ENCODE measurements around the gene DAD1.
A peak's percentile ranks its signal among the peaks of the same experiment; 100 is the strongest.

Gene DAD1

GRCh38 chr14:22532345-22533056 is 56.5 kb downstream of the DAD1 start:
- H3K27me3 ChIP-seq (ENCODE audit: low read depth, low read length): no peaks in the 10 kb centered on the region
- peak overlapping the region; percentile 43; the same call in 1 of the 2 replicates for H3K4me3 ChIP-seq (ENCODE audit: low read length)
- H4K20me1 ChIP-seq (ENCODE audit: insufficient read depth, low read length): no peaks in the 10 kb centered on the region
- peak overlapping the region; percentile 72 for H3K4me2 ChIP-seq (ENCODE audit: low read length)
- peaks cover 4% of the 10 kb centered on the region for H3K36me3 ChIP-seq (replicated peaks; ENCODE audit: low read depth, low read length)
- peaks cover 5% of the 10 kb centered on the region; the same call in 1 of the 2 replicates for H3K9me3 ChIP-seq (ENCODE audit: insufficient read depth, low read length)
- H3K27ac ChIP-seq (ENCODE audit: low read length): peak overlapping the region; percentile 86
- H3K9ac ChIP-seq (ENCODE audit: low read length): peak overlapping the region; percentile 55
- no peak for TF ChIP-seq EZH2phosphoT487 (IDR thresholded peaks at IDR 0.05; ENCODE audit: low read depth)
- no peak for TF ChIP-seq CTCF (IDR thresholded peaks at IDR 0.05; ENCODE audit: low read depth, low read length)
- H3K4me1 ChIP-seq (ENCODE audit: low read length): peaks cover 76% of the 10 kb centered on the region
- 0 out of 2 replicates have a peak overlapping the region, but pooled peaks have one; percentile 8 for H2AFZ ChIP-seq (ENCODE audit: low read depth, low read length)
- H3K79me2 ChIP-seq (ENCODE audit: low read length): no peaks in the 10 kb centered on the region

GRCh38 chr14:22531451-22532344 is 57.3 kb downstream of the DAD1 start:
- H3K27ac ChIP-seq (ENCODE audit: low read length): peak overlapping the region; percentile 86
- no peaks in the 10 kb centered on the region for H3K9me3 ChIP-seq (ENCODE audit: insufficient read depth, low read length)
- H2AFZ ChIP-seq (ENCODE audit: low read depth, low read length): peak overlapping the region; percentile 60
- H3K4me3 ChIP-seq (ENCODE audit: low read length): peak overlapping the region; percentile 43
- peak overlapping the region; percentile 55 for H3K9ac ChIP-seq (ENCODE audit: low read length)
- no peaks in the 10 kb centered on the region for H3K36me3 ChIP-seq (replicated peaks; ENCODE audit: low read depth, low read length)
- no peaks in the 10 kb centered on the region for H3K27me3 ChIP-seq (ENCODE audit: low read depth, low read length)
- no peaks in the 10 kb centered on the region for H4K20me1 ChIP-seq (ENCODE audit: insufficient read depth, low read length)
- peak overlapping the region; percentile 72 for H3K4me2 ChIP-seq (ENCODE audit: low read length)
- no peak for TF ChIP-seq EZH2phosphoT487 (IDR thresholded peaks at IDR 0.05; ENCODE audit: low read depth)
- TF ChIP-seq CTCF (IDR thresholded peaks at IDR 0.05; ENCODE audit: low read depth, low read length): no peak
- peaks cover 68% of the 10 kb centered on the region for H3K4me1 ChIP-seq (ENCODE audit: low read length)
- no peaks in the 10 kb centered on the region for H3K79me2 ChIP-seq (ENCODE audit: low read length)

GRCh38 chr14:22530127-22530526 is 58.9 kb downstream of the DAD1 start:
- Histone ChIP-seq H3K27ac (ENCODE audit: low read length) (no peak overlapping the region), H3K4me3 (ENCODE audit: low read length) (no peak overlapping the region), H3K27me3 (ENCODE audit: low read depth, low read length) (no peaks in the 10 kb centered on the region), H3K36me3 (replicated peaks; ENCODE audit: low read depth, low read length) (no peaks in the 10 kb centered on the region), H3K4me2 (ENCODE audit: low read length) (no peak overlapping the region), H3K9ac (ENCODE audit: low read length) (no peak overlapping the region), H3K4me1 (ENCODE audit: low read length) (peaks cover 52% of the 10 kb centered on the region), H4K20me1 (ENCODE audit: insufficient read depth, low read length) (no peaks in the 10 kb centered on the region), H3K9me3 (ENCODE audit: insufficient read depth, low read length) (no peaks in the 10 kb centered on the region), H3K79me2 (ENCODE audit: low read length) (no peaks in the 10 kb centered on the region), H2AFZ (ENCODE audit: low read depth, low read length) (no peak overlapping the region)
- TF ChIP-seq EZH2phosphoT487 (IDR thresholded peaks at IDR 0.05; ENCODE audit: low read depth) (no peak), CTCF (IDR thresholded peaks at IDR 0.05; ENCODE audit: low read depth, low read length) (no peak)

GRCh38 chr14:22526744-22527143 is 62.3 kb downstream of the DAD1 start:
- Histone ChIP-seq H2AFZ (ENCODE audit: low read depth, low read length) (no peak overlapping the region), H3K4me1 (ENCODE audit: low read length) (peaks cover 53% of the 10 kb centered on the region), H4K20me1 (ENCODE audit: insufficient read depth, low read length) (no peaks in the 10 kb centered on the region), H3K27me3 (ENCODE audit: low read depth, low read length) (no peaks in the 10 kb centered on the region), H3K27ac (ENCODE audit: low read length) (no peak overlapping the region), H3K4me3 (ENCODE audit: low read length) (no peak overlapping the region), H3K9me3 (ENCODE audit: insufficient read depth, low read length) (no peaks in the 10 kb centered on the region), H3K9ac (ENCODE audit: low read length) (no peak overlapping the region), H3K36me3 (replicated peaks; ENCODE audit: low read depth, low read length) (no peaks in the 10 kb centered on the region), H3K79me2 (ENCODE audit: low read length) (no peaks in the 10 kb centered on the region), H3K4me2 (ENCODE audit: low read length) (no peak overlapping the region)
- no peak for TF ChIP-seq CTCF (IDR thresholded peaks at IDR 0.05; ENCODE audit: low read depth, low read length)
- TF ChIP-seq EZH2phosphoT487 (IDR thresholded peaks at IDR 0.05; ENCODE audit: low read depth): no peak
